Keratinocyte (primary cell): ENCODE data around the gene NRF1. TPM values are rescaled to one million over a fixed set of nuclear protein-coding genes. Genes with fewer than 3 reads are reported as not detected.

ENCODE experiments used
- DNase-seq: peaks from one replicate; pipeline ENCODE4 v3.0.0-alpha.2; 2011; ENCODE audit warnings: low read depth, missing footprints, low spot score
- FAIRE-seq: peaks from 2 replicates; lab custom pipeline; 2011; peaks lifted over from hg19 to GRCh38; lab: Jason Lieb, UNC
- H2AFZ ChIP-seq: 2 replicates; pipeline ENCODE4 v1.6.0; 2012; ENCODE audit warnings: low read length, control low read depth, inconsistent platforms; ENCODE audit not compliant: control insufficient read depth
- H3K27ac ChIP-seq: 2 replicates; pipeline ENCODE4 v1.5.1; 2011; ENCODE audit warnings: low read length; ENCODE audit not compliant: control insufficient read depth, insufficient read depth
- H3K27me3 ChIP-seq: 3 replicates; pipeline ENCODE4 v1.6.0; 2011; ENCODE audit warnings: low read length; ENCODE audit not compliant: control insufficient read depth, insufficient read depth; ENCODE audit errors: extremely low read depth
- H3K36me3 ChIP-seq, 2 experiments: 2 replicates in 1 of 2; 3 replicates in 1 of 2; pipeline ENCODE4 v1.5.1; 2011; ENCODE audit warnings: low read length in 2 of 2, mild to moderate bottlenecking in 1 of 2; ENCODE audit not compliant: control insufficient read depth in 2 of 2, insufficient read depth in 2 of 2; ENCODE audit errors: extremely low read depth in 1 of 2
- H3K4me1 ChIP-seq: 3 replicates; pipeline ENCODE4 v1.5.1; 2011; ENCODE audit warnings: low read length; ENCODE audit not compliant: control insufficient read depth, insufficient read depth; ENCODE audit errors: extremely low read depth
- H3K4me2 ChIP-seq: 3 replicates; pipeline ENCODE4 v1.6.0; 2011; ENCODE audit warnings: low read depth, low read length; ENCODE audit not compliant: control insufficient read depth, insufficient read depth; ENCODE audit errors: extremely low read depth
- H3K4me3 ChIP-seq, 3 experiments: fragments of 200-600 bp in 1 of 3; sonication (generic) in 1 of 3; 2 replicates in 2 of 3; 3 replicates in 1 of 3; pipeline ENCODE4 v1.5.1; 2011 to 2016; ENCODE audit warnings: low read length in 3 of 3, mild to moderate bottlenecking in 3 of 3, control low read depth in 2 of 3, inconsistent platforms in 1 of 3, low read depth in 1 of 3, mixed read lengths in 1 of 3, mixed run types in 1 of 3, moderate library complexity in 1 of 3; ENCODE audit not compliant: control insufficient read depth in 2 of 3, insufficient read depth in 2 of 3; ENCODE audit errors: extremely low read depth in 1 of 3
- H3K79me2 ChIP-seq: 2 replicates; pipeline ENCODE4 v1.6.0; 2012; ENCODE audit warnings: low read length; ENCODE audit not compliant: control insufficient read depth, insufficient read depth
- H3K9ac ChIP-seq: 3 replicates; pipeline ENCODE4 v1.6.0; 2011; ENCODE audit warnings: low read length; ENCODE audit not compliant: control insufficient read depth, insufficient read depth; ENCODE audit errors: extremely low read depth
- H3K9me1 ChIP-seq: 3 replicates; pipeline ENCODE4 v1.6.0; 2011; ENCODE audit warnings: low read length; ENCODE audit not compliant: control insufficient read depth, insufficient read depth; ENCODE audit errors: extremely low read depth
- H3K9me3 ChIP-seq: 2 replicates; pipeline ENCODE4 v1.5.1; 2012; ENCODE audit warnings: low read depth, low read length; ENCODE audit not compliant: control insufficient read depth
- H4K20me1 ChIP-seq: 3 replicates; pipeline ENCODE4 v1.6.0; 2011; ENCODE audit warnings: low read length; ENCODE audit not compliant: control insufficient read depth, insufficient read depth; ENCODE audit errors: extremely low read depth
- CTCF ChIP-seq, 3 experiments: IDR thresholded peaks in 1 of 3; conservative IDR thresholded peaks in 1 of 3; optimal IDR thresholded peaks in 1 of 3; 2 replicates in 2 of 3; 3 replicates in 1 of 3; pipeline versions ENCODE3 to v1.5.1; 2011; ENCODE audit warnings: low read length in 3 of 3, mild to moderate bottlenecking in 3 of 3, moderate library complexity in 2 of 3, control low read depth in 1 of 3, inconsistent platforms in 1 of 3; ENCODE audit not compliant: insufficient read depth in 2 of 3; ENCODE audit errors: extremely low read depth in 1 of 3
- EZH2 ChIP-seq: IDR thresholded peaks from one replicate; pipeline ENCODE4 v1.6.1; 2012; ENCODE audit warnings: inconsistent platforms, mild to moderate bottlenecking, low read length, moderate library complexity
- dilution Hi-C: fragments of 300-500 bp; cut with MboI; formaldehyde crosslinking; loops from one replicate; pipeline ENCODE4 v1.7.0; 2020; ENCODE audit warnings: low sequenced_read_pairs; ENCODE audit not compliant: extremely low pct_ligation_motif_present
- polyA plus RNA-seq, 5 experiments: library from polyadenylated mRNA; depleted of rRNA in 3 of 5; stranded (reverse) in 3 of 5; stranded (forward) in 1 of 5; unstranded in 1 of 5; fragments of >200 nt; gene quantifications; 1 replicate in 1 of 5; 2 replicates in 3 of 5; 3 replicates in 1 of 5; pipeline versions ENCODE4 v1.2.1 to v1.2.3, GENCODE V29; 2011 to 2012; ENCODE audit warnings: missing spikeins in 2 of 5, low read depth in 1 of 5, low replicate concordance in 1 of 5

Gene NRF1
- polyA plus RNA-seq, 1 donor (not counting 4 experiments of a cell fraction or from before 2014, with no cell fraction given): 12.6 TPM

- TF ChIP-seq CTCF (optimal IDR thresholded peaks at IDR 0.05 in 1 of 3, IDR thresholded peaks at IDR 0.05 in 1 of 3, conservative IDR thresholded peaks at IDR 0.05 in 1 of 3; ENCODE audit: extremely low read depth in 1 of 3, insufficient read depth in 2 of 3, low read length in 3 of 3): no peak
- TF ChIP-seq EZH2: no peak
- no peak overlapping the region for H3K9ac ChIP-seq
Measured at GRCh38 chr7:129765352-129765751, 153.8 kb downstream of the NRF1 start.

GRCh38 chr7:129767120-129768015 lies 155.8 kb downstream of the NRF1 start:
- H3K79me2 ChIP-seq: peaks cover 2% of the 10 kb centered on the region
- no peak overlapping the region for H3K9ac ChIP-seq
- dilution Hi-C loops: no loop called here
- peaks cover 9% of the 10 kb centered on the region for H3K4me1 ChIP-seq
- no peak for FAIRE-seq
- H3K4me2 ChIP-seq: no peak overlapping the region
- no peak overlapping the region for H2AFZ ChIP-seq
- H3K4me3 ChIP-seq: no peak overlapping the region
- H3K27me3 ChIP-seq: no peaks in the 10 kb centered on the region
- peaks cover 0 to 3% of the 10 kb centered on the region in 2 experiments for H3K36me3 ChIP-seq
- peaks cover 3% of the 10 kb centered on the region for H4K20me1 ChIP-seq
- H3K27ac ChIP-seq: no peak overlapping the region
- no peak for DNase-seq
- TF ChIP-seq EZH2: no peak
- no peak for TF ChIP-seq CTCF (optimal IDR thresholded peaks at IDR 0.05 in 1 of 3, IDR thresholded peaks at IDR 0.05 in 1 of 3, conservative IDR thresholded peaks at IDR 0.05 in 1 of 3; ENCODE audit: extremely low read depth in 1 of 3, insufficient read depth in 2 of 3, low read length in 3 of 3)
- H3K9me3 ChIP-seq: no peaks in the 10 kb centered on the region
- no peaks in the 10 kb centered on the region for H3K9me1 ChIP-seq

More at GRCh38 chr7:129765352-129765751, 153.8 kb downstream of the NRF1 start:
- dilution Hi-C loops: no loop called here
- Histone ChIP-seq H3K27ac (no peak overlapping the region), H3K36me3 (peaks cover 0 to 3% of the 10 kb centered on the region in 2 experiments), H3K4me3 (no peak overlapping the region), H3K9me1 (no peaks in the 10 kb centered on the region), H3K4me2 (no peak overlapping the region), H3K4me1 (peaks cover 9% of the 10 kb centered on the region), H2AFZ (no peak overlapping the region), H3K79me2 (no peaks in the 10 kb centered on the region), H3K27me3 (no peaks in the 10 kb centered on the region), H3K9me3 (no peaks in the 10 kb centered on the region), H4K20me1 (no peaks in the 10 kb centered on the region)
- DNase-seq (no peak), FAIRE-seq (no peak)
